ENCODE measurements around the gene PPP6R2. TPM values are rescaled to one million over a fixed set of nuclear protein-coding genes. Genes with fewer than 3 reads are reported as not detected.

Gene PPP6R2
- total RNA-seq, 1 experiment from 2014 or later = 47.8 TPM

- Mint-ChIP-seq H3K9me3 (no peaks in the 10 kb centered on the region), H3K4me1 (no peaks in the 10 kb centered on the region), H3K4me3 (no peak overlapping the region), H3K27me3 (ENCODE audit: low read depth) (no peaks in the 10 kb centered on the region), H3K36me3 (peaks cover 26% of the 10 kb centered on the region), H3K27ac (no peak overlapping the region)
- ChIA-PET CTCF (interaction anchor here (1.4 kb wide), 1 partner anchor 15 kb away, joined by 3 read pairs; no protein-coding TSS in a partner anchor), POLR2A (no interaction called here)
- DNase-seq (ENCODE audit: low spot score) (no peak), ATAC-seq (no peak)
- TF ChIP-seq FOXK1 (CRISPR knock-in tag; IDR thresholded peaks at IDR 0.05) (no peak), TCF7 (CRISPR knock-in tag; IDR thresholded peaks at IDR 0.05; ENCODE audit: low read depth) (no peak), TP53 (CRISPR knock-in tag; IDR thresholded peaks at IDR 0.05) (no peak), SOX15 (CRISPR knock-in tag; IDR thresholded peaks at IDR 0.05) (no peak), SP1 (CRISPR knock-in tag; conservative IDR thresholded peaks at IDR 0.05) (no peak), CREM (CRISPR knock-in tag; IDR thresholded peaks at IDR 0.05) (no peak), CREB1 (CRISPR knock-in tag; IDR thresholded peaks at IDR 0.05) (no peak), ZNF423 (CRISPR knock-in tag; IDR thresholded peaks at IDR 0.05) (no peak), NFYB (CRISPR knock-in tag; conservative IDR thresholded peaks at IDR 0.05; ENCODE audit: low read depth) (no peak), ZNF121 (CRISPR knock-in tag; IDR thresholded peaks at IDR 0.05) (no peak), ZNF232 (CRISPR knock-in tag; IDR thresholded peaks at IDR 0.05) (no peak)
- TF ChIP-seq, protein P1, sequence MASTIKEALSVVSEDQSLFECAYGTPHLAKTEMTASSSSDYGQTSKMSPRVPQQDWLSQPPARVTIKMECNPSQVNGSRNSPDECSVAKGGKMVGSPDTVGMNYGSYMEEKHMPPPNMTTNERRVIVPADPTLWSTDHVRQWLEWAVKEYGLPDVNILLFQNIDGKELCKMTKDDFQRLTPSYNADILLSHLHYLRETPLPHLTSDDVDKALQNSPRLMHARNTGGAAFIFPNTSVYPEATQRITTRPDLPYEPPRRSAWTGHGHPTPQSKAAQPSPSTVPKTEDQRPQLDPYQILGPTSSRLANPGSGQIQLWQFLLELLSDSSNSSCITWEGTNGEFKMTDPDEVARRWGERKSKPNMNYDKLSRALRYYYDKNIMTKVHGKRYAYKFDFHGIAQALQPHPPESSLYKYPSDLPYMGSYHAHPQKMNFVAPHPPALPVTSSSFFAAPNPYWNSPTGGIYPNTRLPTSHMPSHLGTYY (CRISPR knock-in tag; IDR thresholded peaks at IDR 0.05) = no peak
- TF ChIP-seq, protein P2, sequence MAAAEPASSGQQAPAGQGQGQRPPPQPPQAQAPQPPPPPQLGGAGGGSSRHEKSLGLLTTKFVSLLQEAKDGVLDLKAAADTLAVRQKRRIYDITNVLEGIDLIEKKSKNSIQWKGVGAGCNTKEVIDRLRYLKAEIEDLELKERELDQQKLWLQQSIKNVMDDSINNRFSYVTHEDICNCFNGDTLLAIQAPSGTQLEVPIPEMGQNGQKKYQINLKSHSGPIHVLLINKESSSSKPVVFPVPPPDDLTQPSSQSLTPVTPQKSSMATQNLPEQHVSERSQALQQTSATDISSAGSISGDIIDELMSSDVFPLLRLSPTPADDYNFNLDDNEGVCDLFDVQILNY (CRISPR knock-in tag; IDR thresholded peaks at IDR 0.05) = no peak
- TF ChIP-seq, protein P3, sequence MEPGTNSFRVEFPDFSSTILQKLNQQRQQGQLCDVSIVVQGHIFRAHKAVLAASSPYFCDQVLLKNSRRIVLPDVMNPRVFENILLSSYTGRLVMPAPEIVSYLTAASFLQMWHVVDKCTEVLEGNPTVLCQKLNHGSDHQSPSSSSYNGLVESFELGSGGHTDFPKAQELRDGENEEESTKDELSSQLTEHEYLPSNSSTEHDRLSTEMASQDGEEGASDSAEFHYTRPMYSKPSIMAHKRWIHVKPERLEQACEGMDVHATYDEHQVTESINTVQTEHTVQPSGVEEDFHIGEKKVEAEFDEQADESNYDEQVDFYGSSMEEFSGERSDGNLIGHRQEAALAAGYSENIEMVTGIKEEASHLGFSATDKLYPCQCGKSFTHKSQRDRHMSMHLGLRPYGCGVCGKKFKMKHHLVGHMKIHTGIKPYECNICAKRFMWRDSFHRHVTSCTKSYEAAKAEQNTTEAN (CRISPR knock-in tag; IDR thresholded peaks at IDR 0.05) = no peak
Measured at GRCh38 chr22:50414476-50415248, 71.5 kb downstream of the PPP6R2 start.

GRCh38 chr22:50415426-50415825, 72.3 kb downstream of the PPP6R2 start:
- H3K4me1 Mint-ChIP-seq = no peaks in the 10 kb centered on the region
- H3K4me3 Mint-ChIP-seq = no peak overlapping the region
- H3K9me3 Mint-ChIP-seq = no peaks in the 10 kb centered on the region
- peaks cover 32% of the 10 kb centered on the region for H3K36me3 Mint-ChIP-seq
- H3K27me3 Mint-ChIP-seq (ENCODE audit: low read depth) = no peaks in the 10 kb centered on the region
- ChIA-PET CTCF (interaction anchor here (1.4 kb wide), 1 partner anchor 16 kb away, joined by 3 read pairs; no protein-coding TSS in a partner anchor), POLR2A (no interaction called here)
- H3K27ac Mint-ChIP-seq = no peak overlapping the region
- no peak for ATAC-seq
- DNase-seq (ENCODE audit: low spot score) = no peak
- TF ChIP-seq TEAD4 (CRISPR knock-in tag; IDR thresholded peaks at IDR 0.05) (no peak), NR1H2 (CRISPR knock-in tag; IDR thresholded peaks at IDR 0.05) (no peak), ELF4 (CRISPR knock-in tag; IDR thresholded peaks at IDR 0.05; ENCODE audit: low read depth) (no peak), NFATC4 (CRISPR knock-in tag; IDR thresholded peaks at IDR 0.05) (no peak), CREM (CRISPR knock-in tag; IDR thresholded peaks at IDR 0.05) (no peak), IRF2 (CRISPR knock-in tag; IDR thresholded peaks at IDR 0.05; ENCODE audit: borderline replicate concordance, low read depth) (no peak), ZNF512 (CRISPR knock-in tag; IDR thresholded peaks at IDR 0.05; ENCODE audit: borderline replicate concordance) (no peak), ARID4B (CRISPR knock-in tag; IDR thresholded peaks at IDR 0.05; ENCODE audit: borderline replicate concordance) (no peak), CBFB (CRISPR knock-in tag; IDR thresholded peaks at IDR 0.05; ENCODE audit: low read depth) (no peak), TCF7 (CRISPR knock-in tag; IDR thresholded peaks at IDR 0.05; ENCODE audit: low read depth) (no peak)
- TF ChIP-seq, protein P4, sequence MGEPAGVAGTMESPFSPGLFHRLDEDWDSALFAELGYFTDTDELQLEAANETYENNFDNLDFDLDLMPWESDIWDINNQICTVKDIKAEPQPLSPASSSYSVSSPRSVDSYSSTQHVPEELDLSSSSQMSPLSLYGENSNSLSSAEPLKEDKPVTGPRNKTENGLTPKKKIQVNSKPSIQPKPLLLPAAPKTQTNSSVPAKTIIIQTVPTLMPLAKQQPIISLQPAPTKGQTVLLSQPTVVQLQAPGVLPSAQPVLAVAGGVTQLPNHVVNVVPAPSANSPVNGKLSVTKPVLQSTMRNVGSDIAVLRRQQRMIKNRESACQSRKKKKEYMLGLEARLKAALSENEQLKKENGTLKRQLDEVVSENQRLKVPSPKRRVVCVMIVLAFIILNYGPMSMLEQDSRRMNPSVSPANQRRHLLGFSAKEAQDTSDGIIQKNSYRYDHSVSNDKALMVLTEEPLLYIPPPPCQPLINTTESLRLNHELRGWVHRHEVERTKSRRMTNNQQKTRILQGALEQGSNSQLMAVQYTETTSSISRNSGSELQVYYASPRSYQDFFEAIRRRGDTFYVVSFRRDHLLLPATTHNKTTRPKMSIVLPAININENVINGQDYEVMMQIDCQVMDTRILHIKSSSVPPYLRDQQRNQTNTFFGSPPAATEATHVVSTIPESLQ (CRISPR knock-in tag; IDR thresholded peaks at IDR 0.05) = no peak
- TF ChIP-seq, protein P5, sequence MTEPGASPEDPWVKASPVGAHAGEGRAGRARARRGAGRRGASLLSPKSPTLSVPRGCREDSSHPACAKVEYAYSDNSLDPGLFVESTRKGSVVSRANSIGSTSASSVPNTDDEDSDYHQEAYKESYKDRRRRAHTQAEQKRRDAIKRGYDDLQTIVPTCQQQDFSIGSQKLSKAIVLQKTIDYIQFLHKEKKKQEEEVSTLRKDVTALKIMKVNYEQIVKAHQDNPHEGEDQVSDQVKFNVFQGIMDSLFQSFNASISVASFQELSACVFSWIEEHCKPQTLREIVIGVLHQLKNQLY (CRISPR knock-in tag; IDR thresholded peaks at IDR 0.05) = no peak
